SK-N-SH (cell line): ENCODE results near the gene GATB. TPM values are rescaled to one million over a fixed set of nuclear protein-coding genes. Genes with fewer than 3 reads are reported as not detected.

Experiments
- CTCF ChIA-PET: fragments of 300-600, 350-600 bp; formaldehyde crosslinking; extraction: SDS; loops from one replicate; lab custom pipeline; 2021; lab: Yijun Ruan, JAX
- POLR2A ChIA-PET: fragments of 350-600 bp; sonication (Branson Sonifier 250); formaldehyde crosslinking; extraction: SDS; loops from one replicate; lab custom pipeline; 2020; ENCODE audit warnings: antibody characterized with exemption, inconsistent platforms; lab: Yijun Ruan, JAX
- DNase-seq: peaks from one replicate; pipeline ENCODE4 v3.0.0; 2012
- H2AFZ ChIP-seq: fragments of 200-600 bp; sonication (generic); 2 replicates; pipeline ENCODE4 v1.8.1; 2016; ENCODE audit warnings: antibody characterized with exemption, mild to moderate bottlenecking, low read depth
- H3F3A ChIP-seq: fragments of 200-600 bp; sonication (generic); replicated peaks from 2 replicates; pipeline ENCODE3; 2016; ENCODE audit warnings: antibody characterized with exemption, mild to moderate bottlenecking; ENCODE audit not compliant: insufficient read depth
- H3K27ac ChIP-seq, 2 experiments: fragments of 200-500 bp in 1 of 2; fragments of 200-600 bp in 1 of 2; sonication (Bioruptor generic) in 1 of 2; sonication (generic), shearing (Covaris generic) in 1 of 2; 2 replicates each; pipeline versions ENCODE4 v1.5.1 to v1.6.1; 2014 to 2016; ENCODE audit warnings: low read depth in 2 of 2, inconsistent platforms in 1 of 2, low read length in 1 of 2, mild to moderate bottlenecking in 1 of 2, mixed read lengths in 1 of 2
- H3K27me3 ChIP-seq: fragments of 200-600 bp; sonication (generic), shearing (Covaris generic); 2 replicates; pipeline ENCODE4 v1.6.1; 2016; ENCODE audit warnings: mixed run types; ENCODE audit not compliant: insufficient read depth
- H3K36me3 ChIP-seq, 2 experiments: fragments of 200-500 bp in 1 of 2; fragments of 200-600 bp in 1 of 2; sonication (Bioruptor generic) in 1 of 2; sonication (generic) in 1 of 2; replicated peaks in 1 of 2; 2 replicates each; pipeline versions ENCODE3 to v1.5.1; 2014 to 2016; ENCODE audit warnings: low read length in 1 of 2, mild to moderate bottlenecking in 1 of 2; ENCODE audit not compliant: insufficient read depth in 2 of 2, control insufficient read depth in 1 of 2
- H3K4me1 ChIP-seq, 2 experiments: fragments of 200-500 bp in 1 of 2; fragments of 200-600 bp in 1 of 2; sonication (Bioruptor generic) in 1 of 2; sonication (generic), shearing (Covaris generic) in 1 of 2; 2 replicates each; pipeline versions ENCODE4 v1.5.1 to v1.6.1; 2014 to 2016; ENCODE audit warnings: low read depth in 1 of 2, low read length in 1 of 2, mixed run types in 1 of 2; ENCODE audit not compliant: insufficient read depth in 2 of 2, control insufficient read depth in 1 of 2
- H3K4me2 ChIP-seq: fragments of 200-600 bp; sonication (generic), shearing (Covaris generic); 2 replicates; pipeline ENCODE4 v1.6.1; 2017; ENCODE audit warnings: mixed run types
- H3K4me3 ChIP-seq, 2 experiments: fragments of 200-500 bp in 1 of 2; fragments of 200-600 bp in 1 of 2; sonication (Bioruptor generic) in 1 of 2; sonication (generic), shearing (Covaris generic) in 1 of 2; 2 replicates each; pipeline versions ENCODE4 v1.5.1 to v1.8.1; 2014 to 2016; ENCODE audit warnings: low read depth in 2 of 2, inconsistent platforms in 1 of 2, low read length in 1 of 2, mild to moderate bottlenecking in 1 of 2, mixed read lengths in 1 of 2, moderate library complexity in 1 of 2
- H3K79me2 ChIP-seq: fragments of 200-600 bp; sonication (generic); 2 replicates; pipeline ENCODE4 v1.8.1; 2017; ENCODE audit warnings: mild to moderate bottlenecking; ENCODE audit not compliant: insufficient read depth
- H3K9ac ChIP-seq: fragments of 200-600 bp; sonication (generic); 2 replicates; pipeline ENCODE4 v1.6.1; 2017; ENCODE audit warnings: mixed run types
- H3K9me2 ChIP-seq: fragments of 200-600 bp; sonication (generic); 2 replicates; pipeline ENCODE4 v1.6.1; 2017; ENCODE audit warnings: mixed run types
- H3K9me3 ChIP-seq: fragments of 200-600 bp; sonication (generic); 2 replicates; pipeline ENCODE4 v1.6.1; 2017; ENCODE audit warnings: mixed run types, mild to moderate bottlenecking, moderate library complexity
- H4K20me1 ChIP-seq: fragments of 200-600 bp; sonication (generic); 2 replicates; pipeline ENCODE4 v1.6.1; 2017; ENCODE audit warnings: mild to moderate bottlenecking, mixed run types; ENCODE audit not compliant: insufficient read depth
- CHD2 ChIP-seq: fragments of 150-350 bp; IDR thresholded peaks from 2 replicates; pipeline ENCODE4 v1.6.1; 2018; ENCODE audit warnings: low read length; ENCODE audit not compliant: partially characterized antibody
- EP300 ChIP-seq, 2 experiments: IDR thresholded peaks; 2 replicates each; pipeline versions ENCODE4 v1.4.0 to v1.6.1; 2012; ENCODE audit warnings: borderline replicate concordance in 1 of 2, low read depth in 1 of 2, low read length in 1 of 2
- GATA2 ChIP-seq: sonication (generic); formaldehyde crosslinking; IDR thresholded peaks from 2 replicates; pipeline ENCODE4 v1.5.0; 2020; ENCODE audit warnings: mild to moderate bottlenecking, missing genetic modification reagents
- IRF3 ChIP-seq: fragments of 150-350 bp; IDR thresholded peaks from 2 replicates; pipeline ENCODE4 v1.6.1; 2016; ENCODE audit warnings: mild to moderate bottlenecking, low read depth, low read length
- MAX ChIP-seq: IDR thresholded peaks from 2 replicates; pipeline ENCODE4 v1.4.0; 2012; ENCODE audit warnings: low read depth
- MXI1 ChIP-seq: IDR thresholded peaks from 2 replicates; pipeline ENCODE4 v1.6.1; 2012; ENCODE audit warnings: mild to moderate bottlenecking, low read depth, low read length, improper control_type of control experiment
- SMC3 ChIP-seq: IDR thresholded peaks from 2 replicates; pipeline ENCODE4 v1.6.1; 2012; ENCODE audit warnings: low read depth, low read length, improper control_type of control experiment
- USF2 ChIP-seq: fragments of 150-350 bp; IDR thresholded peaks from 2 replicates; pipeline ENCODE4 v1.6.1; 2017; ENCODE audit warnings: antibody characterized with exemption, low read length, low read depth, borderline replicate concordance
- WGBS: methylation state at CpG from one replicate; pipeline ENCODE4 v1.1.6; 2017; ENCODE audit warnings: low lambda C conversion rate; 5-methylcytosine and 5-hydroxymethylcytosine counted together
- polyA plus RNA-seq, 3 experiments: library from polyadenylated mRNA; depleted of rRNA; stranded (reverse); fragments of >200 nt; gene quantifications; 2 replicates each; pipeline ENCODE4 v1.2.3, GENCODE V29; 2012
- TF ChIP-seq, protein P1 (sequence below): IDR thresholded peaks from 2 replicates; pipeline ENCODE4 v1.4.0; 2012; ENCODE audit warnings: low read depth, borderline replicate concordance
- TF ChIP-seq, protein P2 (sequence below): IDR thresholded peaks from 2 replicates; pipeline ENCODE4 v1.6.1; 2012; ENCODE audit warnings: mild to moderate bottlenecking, low read depth, low read length, moderate library complexity

The GATB gene
- polyA plus RNA-seq, 1 of the 3 experiments (the other 2 are of a cell fraction), result 28.1 TPM

- H2AFZ ChIP-seq, result no peak overlapping the region
- POLR2A ChIA-PET, result no interaction called here
Measured at GRCh38 chr4:151721466-151721865, 39.3 kb downstream of the GATB start.

More at GRCh38 chr4:151721466-151721865, 39.3 kb downstream of the GATB start:
- no peak for DNase-seq
- no peaks in the 10 kb centered on the region for H3K27me3 ChIP-seq
- no peak overlapping the region for H3K9ac ChIP-seq
- H3F3A ChIP-seq, result no peaks in the 10 kb centered on the region
- H3K4me1 ChIP-seq, result no peaks in the 10 kb centered on the region
- H3K27ac ChIP-seq, result no peak overlapping the region
- no peaks in the 10 kb centered on the region for H4K20me1 ChIP-seq
- H3K9me3 ChIP-seq, result no peaks in the 10 kb centered on the region
- no peaks in the 10 kb centered on the region for H3K36me3 ChIP-seq
- CTCF ChIA-PET, result interaction anchor here (1.3 kb wide), 1 partner anchor 40 kb away, joined by 3 read pairs; the partner anchor contains the start of gene GATB
- no peak overlapping the region for H3K4me2 ChIP-seq
- WGBS, result 91% methylated on average over 6 of the region's 7 CpGs
- H3K4me3 ChIP-seq, result no peak overlapping the region
- H3K79me2 ChIP-seq, result no peaks in the 10 kb centered on the region
- TF ChIP-seq MXI1, result no peak
- no peak for TF ChIP-seq EP300 (IDR thresholded peaks at IDR 0.05; ENCODE audit: borderline replicate concordance in 1 of 2, low read depth in 1 of 2, low read length in 1 of 2)
- TF ChIP-seq GATA2 (CRISPR knock-in tag), result no peak
- no peak for TF ChIP-seq IRF3
- TF ChIP-seq, protein P1, sequence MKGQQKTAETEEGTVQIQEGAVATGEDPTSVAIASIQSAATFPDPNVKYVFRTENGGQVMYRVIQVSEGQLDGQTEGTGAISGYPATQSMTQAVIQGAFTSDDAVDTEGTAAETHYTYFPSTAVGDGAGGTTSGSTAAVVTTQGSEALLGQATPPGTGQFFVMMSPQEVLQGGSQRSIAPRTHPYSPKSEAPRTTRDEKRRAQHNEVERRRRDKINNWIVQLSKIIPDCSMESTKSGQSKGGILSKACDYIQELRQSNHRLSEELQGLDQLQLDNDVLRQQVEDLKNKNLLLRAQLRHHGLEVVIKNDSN, result no peak
- TF ChIP-seq, protein P2, sequence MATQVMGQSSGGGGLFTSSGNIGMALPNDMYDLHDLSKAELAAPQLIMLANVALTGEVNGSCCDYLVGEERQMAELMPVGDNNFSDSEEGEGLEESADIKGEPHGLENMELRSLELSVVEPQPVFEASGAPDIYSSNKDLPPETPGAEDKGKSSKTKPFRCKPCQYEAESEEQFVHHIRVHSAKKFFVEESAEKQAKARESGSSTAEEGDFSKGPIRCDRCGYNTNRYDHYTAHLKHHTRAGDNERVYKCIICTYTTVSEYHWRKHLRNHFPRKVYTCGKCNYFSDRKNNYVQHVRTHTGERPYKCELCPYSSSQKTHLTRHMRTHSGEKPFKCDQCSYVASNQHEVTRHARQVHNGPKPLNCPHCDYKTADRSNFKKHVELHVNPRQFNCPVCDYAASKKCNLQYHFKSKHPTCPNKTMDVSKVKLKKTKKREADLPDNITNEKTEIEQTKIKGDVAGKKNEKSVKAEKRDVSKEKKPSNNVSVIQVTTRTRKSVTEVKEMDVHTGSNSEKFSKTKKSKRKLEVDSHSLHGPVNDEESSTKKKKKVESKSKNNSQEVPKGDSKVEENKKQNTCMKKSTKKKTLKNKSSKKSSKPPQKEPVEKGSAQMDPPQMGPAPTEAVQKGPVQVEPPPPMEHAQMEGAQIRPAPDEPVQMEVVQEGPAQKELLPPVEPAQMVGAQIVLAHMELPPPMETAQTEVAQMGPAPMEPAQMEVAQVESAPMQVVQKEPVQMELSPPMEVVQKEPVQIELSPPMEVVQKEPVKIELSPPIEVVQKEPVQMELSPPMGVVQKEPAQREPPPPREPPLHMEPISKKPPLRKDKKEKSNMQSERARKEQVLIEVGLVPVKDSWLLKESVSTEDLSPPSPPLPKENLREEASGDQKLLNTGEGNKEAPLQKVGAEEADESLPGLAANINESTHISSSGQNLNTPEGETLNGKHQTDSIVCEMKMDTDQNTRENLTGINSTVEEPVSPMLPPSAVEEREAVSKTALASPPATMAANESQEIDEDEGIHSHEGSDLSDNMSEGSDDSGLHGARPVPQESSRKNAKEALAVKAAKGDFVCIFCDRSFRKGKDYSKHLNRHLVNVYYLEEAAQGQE, result no peak
- TF ChIP-seq USF2, result no peak
- no peak for TF ChIP-seq MAX
- no peak for TF ChIP-seq CHD2
- no peak for TF ChIP-seq SMC3
- H3K9me2 ChIP-seq, result no peaks in the 10 kb centered on the region
